Neural crest cell (in vitro differentiated cells): ENCODE data around the gene ADAM33. TPM values are rescaled to one million over a fixed set of nuclear protein-coding genes. Genes with fewer than 3 reads are reported as not detected.

ENCODE experiments used
- DNase-seq: peaks from one replicate; pipeline ENCODE4 v3.0.0; 2021; ENCODE audit warnings: low read depth, mixed read lengths, low spot score
- H3K27ac Mint-ChIP-seq: one replicate; pipeline ENCODE4 v1.8.0; 2021; ENCODE audit warnings: mild to moderate bottlenecking, mixed read lengths; ENCODE audit not compliant: unreplicated experiment
- H3K27me3 Mint-ChIP-seq: 2 replicates; pipeline ENCODE4 v1.8.0; 2021; ENCODE audit warnings: low read depth, mild to moderate bottlenecking, mixed read lengths
- H3K36me3 Mint-ChIP-seq: 2 replicates; pipeline ENCODE4 v1.8.0; 2021; ENCODE audit warnings: low read depth, mild to moderate bottlenecking, mixed read lengths
- H3K4me1 Mint-ChIP-seq: 2 replicates; pipeline ENCODE4 v1.8.0; 2021; ENCODE audit warnings: mixed read lengths
- H3K4me3 Mint-ChIP-seq: one replicate; pipeline ENCODE4 v1.8.0; 2021; ENCODE audit warnings: mild to moderate bottlenecking, mixed read lengths
- H3K9me3 Mint-ChIP-seq: 2 replicates; pipeline ENCODE4 v1.8.0; 2021; ENCODE audit warnings: mixed read lengths
- total RNA-seq: library from RNA; stranded (reverse); gene quantifications from 2 replicates; pipeline ENCODE4 v1.2.1, GENCODE V29; 2021
- TF ChIP-seq, protein P1 (sequence below): fragments of 200-600 bp; sonication (generic); conservative IDR thresholded peaks from 2 replicates; pipeline ENCODE4 v1.5.0; 2021; ENCODE audit warnings: antibody characterized with exemption, mild to moderate bottlenecking

ADAM33 gene
- total RNA-seq, 1 donor from 2014 or later, result 3.2 TPM

DNA sequence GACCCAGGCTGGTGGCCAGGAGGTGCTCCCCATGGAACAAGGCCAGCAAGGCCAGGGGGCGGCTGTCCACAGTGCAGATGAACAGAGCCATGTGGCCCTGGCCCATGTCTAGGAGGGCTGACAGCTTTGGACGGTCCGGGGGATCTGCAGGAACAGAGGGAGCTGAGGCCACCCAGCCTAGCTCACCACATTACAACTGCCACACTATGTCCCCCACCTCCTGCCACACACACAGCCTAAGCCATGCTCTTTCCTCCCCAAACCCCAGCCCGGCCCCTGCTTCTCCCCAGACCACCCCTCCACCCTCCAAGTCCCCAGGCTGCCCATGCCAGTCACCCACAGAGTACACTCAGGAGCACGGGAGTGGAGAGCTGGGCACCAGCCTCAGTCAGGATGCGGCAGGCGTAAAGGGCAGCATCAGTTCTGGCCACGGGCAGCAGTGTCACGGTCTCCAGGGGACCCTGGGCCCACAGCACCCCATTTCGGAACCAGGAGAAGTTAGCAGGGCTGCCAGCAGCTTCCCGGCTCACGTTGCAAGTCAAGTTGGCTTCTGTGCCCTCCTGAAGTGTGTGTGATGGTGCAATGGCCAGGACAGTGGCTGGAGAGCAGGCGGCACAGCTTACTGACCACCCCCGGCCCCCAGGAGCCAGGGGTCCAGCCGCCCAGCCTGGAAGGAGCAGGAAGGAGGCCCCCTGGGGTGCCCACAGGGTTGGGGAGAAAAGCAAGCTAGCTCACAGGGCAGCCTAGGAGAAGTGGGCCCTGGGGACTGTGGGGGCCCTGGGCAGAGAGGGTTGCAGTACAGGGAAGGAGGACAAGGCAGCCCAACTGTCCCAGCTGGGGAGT is 15.2 kb upstream of the ADAM33 start:
- no peaks in the 10 kb centered on the region for H3K4me1 Mint-ChIP-seq
- H3K9me3 Mint-ChIP-seq, result no peaks in the 10 kb centered on the region
- no peak overlapping the region for H3K4me3 Mint-ChIP-seq
- no peaks in the 10 kb centered on the region for H3K36me3 Mint-ChIP-seq
- no peak for DNase-seq
- H3K27ac Mint-ChIP-seq, result no peak overlapping the region
- TF ChIP-seq, protein P1, sequence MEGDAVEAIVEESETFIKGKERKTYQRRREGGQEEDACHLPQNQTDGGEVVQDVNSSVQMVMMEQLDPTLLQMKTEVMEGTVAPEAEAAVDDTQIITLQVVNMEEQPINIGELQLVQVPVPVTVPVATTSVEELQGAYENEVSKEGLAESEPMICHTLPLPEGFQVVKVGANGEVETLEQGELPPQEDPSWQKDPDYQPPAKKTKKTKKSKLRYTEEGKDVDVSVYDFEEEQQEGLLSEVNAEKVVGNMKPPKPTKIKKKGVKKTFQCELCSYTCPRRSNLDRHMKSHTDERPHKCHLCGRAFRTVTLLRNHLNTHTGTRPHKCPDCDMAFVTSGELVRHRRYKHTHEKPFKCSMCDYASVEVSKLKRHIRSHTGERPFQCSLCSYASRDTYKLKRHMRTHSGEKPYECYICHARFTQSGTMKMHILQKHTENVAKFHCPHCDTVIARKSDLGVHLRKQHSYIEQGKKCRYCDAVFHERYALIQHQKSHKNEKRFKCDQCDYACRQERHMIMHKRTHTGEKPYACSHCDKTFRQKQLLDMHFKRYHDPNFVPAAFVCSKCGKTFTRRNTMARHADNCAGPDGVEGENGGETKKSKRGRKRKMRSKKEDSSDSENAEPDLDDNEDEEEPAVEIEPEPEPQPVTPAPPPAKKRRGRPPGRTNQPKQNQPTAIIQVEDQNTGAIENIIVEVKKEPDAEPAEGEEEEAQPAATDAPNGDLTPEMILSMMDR, result no peak
- H3K27me3 Mint-ChIP-seq, result no peaks in the 10 kb centered on the region

DNA sequence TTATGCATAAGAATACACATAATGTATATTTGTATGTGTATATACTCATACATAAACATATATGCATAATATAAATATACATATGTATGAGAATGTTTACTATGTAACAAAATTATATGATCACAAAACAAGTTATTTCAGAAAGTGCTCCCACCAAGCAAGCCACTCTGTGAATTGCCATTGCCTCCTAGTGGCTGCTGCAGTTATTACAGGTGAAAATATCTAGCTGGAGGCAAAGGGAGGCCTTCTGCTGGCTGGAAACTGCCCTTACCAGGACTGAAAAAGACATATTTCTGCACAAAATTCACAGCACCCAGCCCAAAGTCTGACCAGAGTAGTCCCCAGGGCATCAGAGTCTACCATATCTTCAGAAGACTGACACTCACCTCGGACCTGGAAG is 14.4 kb upstream of the ADAM33 start:
- H3K27me3 Mint-ChIP-seq, result no peaks in the 10 kb centered on the region
- H3K27ac Mint-ChIP-seq, result no peak overlapping the region
- TF ChIP-seq, protein P1, result peak; percentile 61
- H3K4me3 Mint-ChIP-seq, result no peak overlapping the region
- H3K9me3 Mint-ChIP-seq, result no peaks in the 10 kb centered on the region
- H3K4me1 Mint-ChIP-seq, result no peaks in the 10 kb centered on the region
- DNase-seq, result no peak
- H3K36me3 Mint-ChIP-seq, result no peaks in the 10 kb centered on the region

DNA sequence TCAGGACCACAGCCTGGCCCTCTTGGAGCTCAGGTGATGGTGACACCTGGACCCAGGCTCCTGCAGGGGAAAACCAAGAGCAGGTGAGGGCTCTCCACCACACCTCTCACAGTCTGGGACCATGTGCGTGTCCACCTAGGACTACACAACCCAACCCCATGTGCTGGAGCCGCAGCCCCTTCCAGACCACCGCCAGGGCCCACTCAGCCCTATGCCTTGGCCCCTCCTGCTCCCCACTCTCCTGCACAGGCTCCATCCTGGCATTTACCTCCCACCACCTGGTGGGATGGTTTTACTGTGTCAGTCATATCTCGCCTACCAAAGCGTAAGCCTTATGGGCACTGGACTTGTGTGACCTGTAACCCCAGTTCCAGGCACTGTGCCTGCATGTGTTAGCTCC is 13.1 kb upstream of the ADAM33 start:
- no peaks in the 10 kb centered on the region for H3K9me3 Mint-ChIP-seq
- DNase-seq, result no peak
- no peaks in the 10 kb centered on the region for H3K27me3 Mint-ChIP-seq
- no peak overlapping the region for H3K27ac Mint-ChIP-seq
- no peaks in the 10 kb centered on the region for H3K4me1 Mint-ChIP-seq
- TF ChIP-seq, protein P1, result no peak
- no peak overlapping the region for H3K4me3 Mint-ChIP-seq
- no peaks in the 10 kb centered on the region for H3K36me3 Mint-ChIP-seq

DNA sequence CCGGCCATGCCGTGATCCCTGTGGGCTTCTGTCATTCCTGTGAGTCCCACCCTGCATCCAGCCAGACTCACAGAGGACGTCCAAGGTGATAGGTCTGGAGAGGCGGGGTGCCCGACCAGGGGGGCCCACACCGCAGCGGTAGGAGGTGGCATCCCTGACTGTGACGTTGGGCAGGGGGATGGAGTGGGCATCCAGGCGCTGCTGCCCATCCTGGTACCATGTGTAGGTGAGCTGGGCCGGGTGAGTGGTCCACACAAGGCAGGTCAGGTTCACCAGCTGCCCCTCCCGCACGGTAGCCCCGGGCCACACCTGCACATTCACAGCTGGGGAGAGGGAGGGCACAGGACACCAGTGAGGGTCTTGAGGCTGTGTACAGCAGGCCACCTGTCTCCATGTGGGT is 11.6 kb upstream of the ADAM33 start:
- TF ChIP-seq, protein P1, result no peak
- DNase-seq, result no peak
- Mint-ChIP-seq H3K27me3 (no peaks in the 10 kb centered on the region), H3K9me3 (no peaks in the 10 kb centered on the region), H3K27ac (no peak overlapping the region), H3K4me1 (no peaks in the 10 kb centered on the region), H3K36me3 (no peaks in the 10 kb centered on the region), H3K4me3 (no peak overlapping the region)

DNA sequence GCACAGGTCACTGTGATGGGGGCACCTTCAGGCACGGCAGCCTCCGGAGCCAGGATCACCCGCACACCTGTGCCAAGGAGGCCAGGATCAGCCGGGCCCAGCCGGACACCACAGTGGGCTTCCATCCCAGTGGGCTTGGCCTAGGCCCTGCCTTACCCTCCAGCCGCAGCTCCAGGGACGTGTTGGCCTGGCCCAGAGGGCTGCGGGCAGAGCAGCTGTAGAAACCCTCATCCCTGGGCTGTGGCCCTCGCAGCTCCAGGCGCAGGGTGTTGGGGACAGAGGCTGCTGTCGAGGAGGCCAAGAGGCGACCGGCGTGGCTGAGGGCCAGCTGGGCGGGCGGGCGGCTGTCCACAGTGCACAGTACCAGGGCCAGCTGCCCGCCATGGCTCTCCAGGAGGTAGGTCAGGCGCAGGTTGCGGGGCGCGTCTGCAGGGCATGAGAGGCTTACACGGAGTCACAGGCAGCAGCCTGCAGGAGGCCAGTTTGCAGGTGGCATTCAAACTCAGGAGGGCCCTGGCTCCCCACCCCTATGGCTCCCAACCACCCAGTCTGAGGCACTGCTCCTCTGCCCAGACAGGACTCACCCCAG is 11.0 kb upstream of the ADAM33 start:
- H3K9me3 Mint-ChIP-seq, result no peaks in the 10 kb centered on the region
- DNase-seq, result no peak
- H3K27me3 Mint-ChIP-seq, result no peaks in the 10 kb centered on the region
- TF ChIP-seq, protein P1, result no peak
- H3K4me1 Mint-ChIP-seq, result peaks cover 1% of the 10 kb centered on the region
- no peaks in the 10 kb centered on the region for H3K36me3 Mint-ChIP-seq
- no peak overlapping the region for H3K4me3 Mint-ChIP-seq
- H3K27ac Mint-ChIP-seq, result no peak overlapping the region
